Uterus (tissue), 4 donors: ENCODE measurements around the gene GID4. TPM values are rescaled to one million over a fixed set of nuclear protein-coding genes. Genes with fewer than 3 reads are reported as not detected.

Source experiments
- DNase-seq, 2 donors: peaks; one replicate each; pipeline ENCODE4 v3.0.0-alpha.2; 2019 to 2020
- H3K27ac ChIP-seq, 2 donors: fragments of 200-600 bp; sonication (generic); 1 replicate in 1 of 2; 2 replicates in 1 of 2; pipeline ENCODE4 v1.5.1; 2016 to 2018
- H3K27me3 ChIP-seq, 2 donors: fragments of 200-600 bp; sonication (generic); one replicate each; pipeline ENCODE4 v1.5.1; 2018 to 2019; ENCODE audit warnings: control low read depth in 1 of 2
- H3K36me3 ChIP-seq, 2 donors: fragments of 200-600 bp; sonication (generic); one replicate each; pipeline ENCODE4 v1.5.1; 2019; ENCODE audit warnings: control low read depth in 1 of 2
- H3K4me1 ChIP-seq, 2 donors: fragments of 200-600 bp; sonication (generic); one replicate each; pipeline ENCODE4 v1.5.1; 2018 to 2019; ENCODE audit warnings: control low read depth in 1 of 2
- H3K4me3 ChIP-seq, 2 donors: fragments of 200-600 bp; sonication (generic); 1 replicate in 1 of 2; 2 replicates in 1 of 2; pipeline ENCODE4 v1.5.1; 2018 to 2019; ENCODE audit warnings: mild to moderate bottlenecking in 1 of 2
- H3K9me3 ChIP-seq, 2 donors: fragments of 200-600 bp; sonication (generic); one replicate each; pipeline ENCODE4 v1.5.1; 2019; ENCODE audit warnings: control low read depth in 1 of 2
- CTCF ChIP-seq, 4 experiments: fragments of 200-600 bp in 2 of 4; fragments of 450-650 bp in 2 of 4; sonication (generic) in 2 of 4; IDR thresholded peaks; one replicate each; pipeline ENCODE4 v1.5.1; 2016 to 2019; ENCODE audit warnings: antibody characterized with exemption in 4 of 4, mild to moderate bottlenecking in 2 of 4, moderate library complexity in 1 of 4
- POLR2A ChIP-seq, 2 donors: fragments of 450-650 bp; IDR thresholded peaks; one replicate each; pipeline ENCODE4 v1.6.1; 2016; ENCODE audit warnings: antibody characterized with exemption in 2 of 2, mild to moderate bottlenecking in 1 of 2, moderate library complexity in 1 of 2
- intact Hi-C: fragments of 100-400 bp; cut with DNase I; formaldehyde crosslinking; loops from one replicate; pipeline ENCODE4 v1.15.1; 2023; ENCODE audit warnings: low total_unique reads
- total RNA-seq, 4 donors: library from RNA; depleted of rRNA in 3 of 4; stranded (reverse); fragments of >200 nt in 3 of 4; gene quantifications; one replicate each; pipeline versions ENCODE4 v1.1.0 to v1.2.4, GENCODE V29; 2014 to 2023
- donor health status: DM: yes; HTN: yes; CAD: no.

Gene GID4
- total RNA-seq, 4 donors from 2014 or later, result 2.6 to 22.1 (median 13.4) TPM

GRCh38 chr17:18107971-18108370, 68.8 kb downstream of the GID4 start:
- TF ChIP-seq CTCF (IDR thresholded peaks at IDR 0.05), result no peak
- no peak for TF ChIP-seq POLR2A (IDR thresholded peaks at IDR 0.05)
- no peaks in the 10 kb centered on the region for H3K36me3 ChIP-seq
- H3K4me1 ChIP-seq, result no peaks in the 10 kb centered on the region
- no peak overlapping the region for H3K4me3 ChIP-seq
- no peaks in the 10 kb centered on the region for H3K27me3 ChIP-seq
- H3K9me3 ChIP-seq, result no peaks in the 10 kb centered on the region
- intact Hi-C loops, result no loop called here
- DNase-seq, result no peak
- H3K27ac ChIP-seq, result no peak overlapping the region

GRCh38 chr17:18108401-18109312, 69.4 kb downstream of the GID4 start, which contains the start of gene MYO15A:
TSS of gene MYO15A (plus strand) at chr17:18108756. CDS start at chr17:18118801, 10,045 bp downstream.
- Histone ChIP-seq H3K4me1 (no peaks in the 10 kb centered on the region), H3K36me3 (no peaks in the 10 kb centered on the region), H3K27ac (no peak within 1 kb of the TSS), H3K9me3 (no peaks in the 10 kb centered on the region), H3K4me3 (no peak within 1 kb of the TSS), H3K27me3 (no peaks in the 10 kb centered on the region)
- no peak for TF ChIP-seq POLR2A (IDR thresholded peaks at IDR 0.05)
- TF ChIP-seq CTCF (IDR thresholded peaks at IDR 0.05), result no peak
- DNase-seq, result no peak
- intact Hi-C loops, result no loop called here

GRCh38 chr17:18109935-18110485, 70.8 kb downstream of the GID4 start:
- no peak overlapping the region for H3K27ac ChIP-seq
- H3K4me3 ChIP-seq, result no peak overlapping the region
- no peaks in the 10 kb centered on the region for H3K9me3 ChIP-seq
- H3K27me3 ChIP-seq, result no peaks in the 10 kb centered on the region
- no peak for TF ChIP-seq POLR2A (IDR thresholded peaks at IDR 0.05)
- no peak for TF ChIP-seq CTCF (IDR thresholded peaks at IDR 0.05)
- DNase-seq, result no peak
- no peaks in the 10 kb centered on the region for H3K4me1 ChIP-seq
- H3K36me3 ChIP-seq, result no peaks in the 10 kb centered on the region
- intact Hi-C loops, result no loop called here

GRCh38 chr17:18110636-18111145, 71.5 kb downstream of the GID4 start:
- intact Hi-C loops, result no loop called here
- Histone ChIP-seq H3K4me3 (no peak overlapping the region), H3K9me3 (no peaks in the 10 kb centered on the region), H3K4me1 (no peaks in the 10 kb centered on the region), H3K27me3 (no peaks in the 10 kb centered on the region), H3K27ac (no peak overlapping the region), H3K36me3 (no peaks in the 10 kb centered on the region)
- TF ChIP-seq CTCF (IDR thresholded peaks at IDR 0.05) (no peak), POLR2A (IDR thresholded peaks at IDR 0.05) (no peak)
- DNase-seq, result no peak
